Activated B cell treated with CpG ODN at 0.5 μM for 24 hours (primary cell): ENCODE results near the gene PRRT1B. TPM values are rescaled to one million over a fixed set of nuclear protein-coding genes. Genes with fewer than 3 reads are reported as not detected.
"Not testable (repeated sequence)": the region's sequence is repeated elsewhere in the genome, so short reads cannot be mapped to it uniquely, and the experiment has no call there.

Experiments used
- ATAC-seq: fragments of 200-7000 bp; cut with Tn5 transposase; one replicate; pipeline ENCODE4 v1.10.0; 2021; ENCODE audit warnings: low read depth, mild to moderate bottlenecking, moderate library complexity
- CTCF ChIA-PET: fragments of 350-600 bp; sonication (Branson Sonifier 250); formaldehyde crosslinking; loops from one replicate; lab custom pipeline; 2021; ENCODE audit warnings: antibody characterized with exemption; lab: Charles Lee
- POLR2A ChIA-PET: fragments of 350-600 bp; sonication (Branson Sonifier 250); formaldehyde crosslinking; loops from one replicate; lab custom pipeline; 2021; ENCODE audit warnings: antibody characterized with exemption; lab: Charles Lee
- DNase-seq: peaks from one replicate; pipeline ENCODE4 v3.0.0; 2022
- H3K27ac Mint-ChIP-seq: one replicate; pipeline ENCODE4 v1.8.0; 2020; ENCODE audit warnings: mixed read lengths
- H3K27me3 Mint-ChIP-seq: one replicate; pipeline ENCODE4 v1.8.0; 2021; ENCODE audit warnings: mixed read lengths
- H3K36me3 Mint-ChIP-seq: one replicate; pipeline ENCODE4 v1.8.0; 2021; ENCODE audit warnings: low read depth, mixed read lengths
- H3K4me1 Mint-ChIP-seq: one replicate; pipeline ENCODE4 v1.8.0; 2021; ENCODE audit warnings: mixed read lengths
- H3K4me3 Mint-ChIP-seq: one replicate; pipeline ENCODE4 v1.8.0; 2020; ENCODE audit warnings: mild to moderate bottlenecking, mixed read lengths
- H3K9me3 Mint-ChIP-seq: one replicate; pipeline ENCODE4 v1.8.0; 2020; ENCODE audit warnings: mixed read lengths
- CTCF ChIP-seq: fragments of 200-600 bp; IDR thresholded peaks from one replicate; pipeline ENCODE4 v1.8.0; 2022; ENCODE audit warnings: antibody characterized with exemption, mild to moderate bottlenecking
- intact Hi-C: fragments of 100-400 bp; cut with micrococcal nuclease; formaldehyde crosslinking; loops from one replicate; pipeline ENCODE4 v1.15.1; 2024
- total RNA-seq: library from RNA; stranded (reverse); gene quantifications from 2 replicates; pipeline ENCODE4 v1.2.3, GENCODE V29; 2022

The PRRT1B gene
- total RNA-seq, 1 donor from 2014 or later: not detected

- no peak for DNase-seq
- no peaks in the 10 kb centered on the region for H3K27me3 Mint-ChIP-seq
- H3K9me3 Mint-ChIP-seq: peaks cover 8% of the 10 kb centered on the region
- H3K36me3 Mint-ChIP-seq: peaks cover 3% of the 10 kb centered on the region
- TF ChIP-seq CTCF: no peak
- ATAC-seq: no peak
- H3K4me1 Mint-ChIP-seq: peaks cover 10% of the 10 kb centered on the region
- H3K4me3 Mint-ChIP-seq: no peak overlapping the region
- ChIA-PET POLR2A (interaction anchor here (1.0 kb wide), 1 partner anchor 20 kb away, joined by 3 read pairs; no protein-coding TSS in a partner anchor), CTCF (no interaction called here)
- intact Hi-C loops: no loop called here
- no peak overlapping the region for H3K27ac Mint-ChIP-seq
These were observed 6.0 kb upstream of the PRRT1B start for GRCh38 chr9:131539223-131539923.

DNA sequence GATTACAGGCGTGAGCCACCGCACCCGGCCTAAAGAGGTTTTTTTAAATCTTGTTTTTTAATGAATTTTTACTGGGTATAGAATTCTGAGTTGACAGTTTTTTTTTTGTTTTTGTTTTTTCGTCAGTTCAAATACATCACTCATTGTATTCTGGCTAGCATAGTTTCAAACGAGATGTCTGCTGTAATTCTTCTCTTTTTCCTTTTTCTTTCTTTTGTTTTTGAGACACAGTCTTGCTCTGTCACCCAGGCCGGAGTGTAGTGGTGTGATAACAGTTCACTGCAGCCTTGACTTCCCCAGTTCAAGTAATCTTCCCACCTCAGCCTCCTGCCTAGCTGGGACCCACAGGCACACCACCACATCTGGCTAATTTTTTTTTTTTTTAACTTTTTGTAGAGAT, 2.2 kb upstream of the PRRT1B start:
- TF ChIP-seq CTCF: no peak
- CTCF ChIA-PET: no interaction called here
- no peak overlapping the region for H3K4me3 Mint-ChIP-seq
- DNase-seq (no peak), ATAC-seq (no peak)
- intact Hi-C loops: no loop called here
- peaks cover 22% of the 10 kb centered on the region for H3K27me3 Mint-ChIP-seq
- no peak overlapping the region for H3K27ac Mint-ChIP-seq
- peaks cover 5% of the 10 kb centered on the region for H3K36me3 Mint-ChIP-seq
- peaks cover 10% of the 10 kb centered on the region for H3K4me1 Mint-ChIP-seq
- POLR2A ChIA-PET: no interaction called here
- H3K9me3 Mint-ChIP-seq: peaks cover 11% of the 10 kb centered on the region

GRCh38 chr9:131545786-131546335, 538 bp downstream of the PRRT1B start:
- peaks cover 42% of the 10 kb centered on the region for H3K27me3 Mint-ChIP-seq
- no peak overlapping the region for H3K4me3 Mint-ChIP-seq
- DNase-seq (no peak), ATAC-seq (no peak)
- TF ChIP-seq CTCF: no peak
- no peak overlapping the region for H3K27ac Mint-ChIP-seq
- H3K9me3 Mint-ChIP-seq: peaks cover 20% of the 10 kb centered on the region
- peaks cover 10% of the 10 kb centered on the region for H3K4me1 Mint-ChIP-seq
- CTCF ChIA-PET: no interaction called here
- peaks cover 5% of the 10 kb centered on the region for H3K36me3 Mint-ChIP-seq
- POLR2A ChIA-PET: interaction anchor here (0.6 kb wide), 1 partner anchor 15 kb away, joined by 4 read pairs; no protein-coding TSS in a partner anchor
- intact Hi-C loops: no loop called here

- Mint-ChIP-seq H3K36me3 (peaks cover 5% of the 10 kb centered on the region), H3K27me3 (peaks cover 46% of the 10 kb centered on the region), H3K4me1 (peaks cover 10% of the 10 kb centered on the region), H3K4me3 (peak overlapping the region; percentile 55), H3K9me3 (peaks cover 20% of the 10 kb centered on the region), H3K27ac (no peak overlapping the region)
- POLR2A ChIA-PET: interaction anchor here (0.6 to 0.7 kb wide), 2 partner anchors 15 to 39 kb away, joined by 4 to 7 read pairs; no protein-coding TSS in a partner anchor
- ATAC-seq (peak; percentile 18), DNase-seq (no peak)
- CTCF ChIA-PET: no interaction called here
- intact Hi-C loops: no loop called here
- TF ChIP-seq CTCF: no peak
These were observed 1.2 kb downstream of the PRRT1B start for GRCh38 chr9:131546336-131547084.

DNA sequence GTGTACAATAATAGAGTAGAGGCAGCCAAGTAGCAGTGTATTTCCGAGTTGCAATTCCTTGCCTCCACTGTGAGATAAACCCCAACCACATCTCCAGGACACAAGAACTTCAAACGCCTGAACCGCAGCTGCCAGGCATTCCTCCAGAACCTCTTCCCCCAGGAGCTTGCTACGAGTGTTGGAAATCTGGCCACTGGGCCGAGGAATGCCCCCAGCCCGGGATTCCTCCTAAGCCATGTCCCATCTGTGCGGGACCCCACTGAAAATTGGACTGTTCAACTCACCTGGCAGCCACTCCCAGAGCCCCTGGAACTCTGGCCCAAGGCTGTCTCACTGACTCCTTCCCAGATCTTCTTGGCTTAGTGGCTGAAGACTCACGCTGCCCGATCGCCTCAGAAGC, 3.9 kb downstream of the PRRT1B start:
- DNase-seq, ATAC-seq, CTCF ChIA-PET, H3K4me3 Mint-ChIP-seq, intact Hi-C loops, H3K4me1 Mint-ChIP-seq, H3K36me3 Mint-ChIP-seq, H3K27ac Mint-ChIP-seq, POLR2A ChIA-PET: not testable (repeated sequence)
- H3K27me3 Mint-ChIP-seq: peaks cover 64% of the 10 kb centered on the region
- H3K9me3 Mint-ChIP-seq: peaks cover 13% of the 10 kb centered on the region

GRCh38 chr9:131550465-131550864, 5.1 kb downstream of the PRRT1B start:
- H3K27ac Mint-ChIP-seq, DNase-seq, H3K4me1 Mint-ChIP-seq, H3K36me3 Mint-ChIP-seq, ATAC-seq, CTCF ChIA-PET, H3K4me3 Mint-ChIP-seq, intact Hi-C loops, H3K9me3 Mint-ChIP-seq, POLR2A ChIA-PET: not testable (repeated sequence)
- H3K27me3 Mint-ChIP-seq: peaks cover 65% of the 10 kb centered on the region
